NCI-H146 treated with DMSO at 0.1 percent for 48 hours (cell line): Measurements from ENCODE around the gene CD1C.
"Not testable (repeated sequence)": the region's sequence is repeated elsewhere in the genome, so short reads cannot be mapped to it uniquely, and the experiment has no call there.

ENCODE experiments used
- DNase-seq: peaks from one replicate; lab custom pipeline; 2025; ENCODE audit not compliant: unreplicated experiment; lab: John Stamatoyannopoulos, UW

Gene CD1C

DNA sequence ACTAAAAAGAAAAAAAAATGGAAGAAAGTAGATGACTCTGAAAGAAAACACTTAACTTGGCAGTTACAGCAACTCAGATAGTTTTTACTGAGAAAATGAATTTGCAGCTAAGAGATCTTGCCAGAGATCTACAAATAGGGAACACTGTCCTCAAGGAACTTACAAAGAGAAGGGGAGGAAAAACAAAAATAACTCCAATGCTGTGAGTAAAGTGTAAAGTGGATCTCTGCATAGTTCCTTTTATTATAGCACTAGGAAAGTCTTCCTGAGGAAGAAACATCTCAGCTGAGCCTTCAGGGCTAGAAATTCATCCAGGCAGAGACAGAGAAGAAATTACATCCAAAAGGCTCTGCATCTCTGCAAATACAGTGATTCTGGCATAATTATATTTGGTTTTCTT, 37.8 kb downstream of the CD1C start:
- DNase-seq: no peak

DNA sequence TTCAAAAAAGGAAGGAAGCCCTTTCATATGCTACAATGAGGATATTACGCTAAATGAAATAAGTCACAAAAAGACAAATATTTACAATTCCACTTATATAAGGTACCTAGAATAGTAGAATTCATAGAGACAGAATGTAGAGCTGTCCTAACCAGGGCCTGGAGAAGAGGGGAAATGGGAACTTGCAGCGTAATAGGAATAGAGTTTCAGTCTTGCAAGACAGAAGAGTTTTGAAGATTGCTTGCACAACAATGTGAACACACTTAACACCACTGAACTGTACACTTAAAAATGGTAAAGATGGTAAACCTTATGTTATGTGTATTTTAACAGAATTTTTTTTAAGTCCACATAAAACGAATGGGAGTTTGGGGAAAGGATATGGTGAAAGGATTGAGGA, 38.7 kb downstream of the CD1C start:
- no peak for DNase-seq

DNA sequence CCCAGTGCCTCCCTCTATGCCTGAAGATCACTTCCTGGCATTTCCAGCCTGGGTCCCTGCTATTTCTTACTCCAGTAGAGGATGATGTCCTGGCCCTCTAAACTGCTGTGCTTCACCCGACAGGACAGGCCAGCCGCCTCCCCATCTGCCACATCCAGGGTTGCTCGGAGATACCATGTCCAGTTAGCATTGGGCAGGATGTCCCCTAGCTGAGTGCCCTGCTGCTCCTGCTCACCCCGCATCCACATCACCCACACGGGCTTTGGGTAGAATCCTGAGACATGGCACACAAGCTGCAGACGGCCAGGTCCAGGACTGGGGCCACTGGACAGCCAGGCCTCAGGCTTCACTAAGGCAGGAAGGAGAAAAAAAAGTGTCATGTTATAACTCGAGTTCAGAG, 39.6 kb downstream of the CD1C start:
- no peak for DNase-seq

DNA sequence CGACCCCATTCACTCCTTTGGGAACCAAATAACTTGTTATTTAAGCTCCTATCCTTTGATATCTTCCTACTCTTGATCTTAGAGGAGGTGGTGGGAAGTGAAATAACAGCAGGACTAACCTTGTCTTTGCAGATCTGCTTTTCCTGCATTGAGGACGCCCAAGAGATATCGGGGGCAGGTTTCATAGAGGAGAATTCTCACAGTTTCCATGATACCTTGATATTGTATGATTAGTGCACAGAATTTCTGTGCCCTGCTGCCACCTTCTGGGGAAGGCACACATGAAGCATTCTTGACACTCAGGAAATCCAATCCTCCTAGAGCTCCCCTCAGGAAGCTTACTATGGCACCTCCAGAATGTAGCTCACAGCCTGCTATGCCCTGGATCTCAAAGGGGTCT, 40.0 kb downstream of the CD1C start:
- no peak for DNase-seq

DNA sequence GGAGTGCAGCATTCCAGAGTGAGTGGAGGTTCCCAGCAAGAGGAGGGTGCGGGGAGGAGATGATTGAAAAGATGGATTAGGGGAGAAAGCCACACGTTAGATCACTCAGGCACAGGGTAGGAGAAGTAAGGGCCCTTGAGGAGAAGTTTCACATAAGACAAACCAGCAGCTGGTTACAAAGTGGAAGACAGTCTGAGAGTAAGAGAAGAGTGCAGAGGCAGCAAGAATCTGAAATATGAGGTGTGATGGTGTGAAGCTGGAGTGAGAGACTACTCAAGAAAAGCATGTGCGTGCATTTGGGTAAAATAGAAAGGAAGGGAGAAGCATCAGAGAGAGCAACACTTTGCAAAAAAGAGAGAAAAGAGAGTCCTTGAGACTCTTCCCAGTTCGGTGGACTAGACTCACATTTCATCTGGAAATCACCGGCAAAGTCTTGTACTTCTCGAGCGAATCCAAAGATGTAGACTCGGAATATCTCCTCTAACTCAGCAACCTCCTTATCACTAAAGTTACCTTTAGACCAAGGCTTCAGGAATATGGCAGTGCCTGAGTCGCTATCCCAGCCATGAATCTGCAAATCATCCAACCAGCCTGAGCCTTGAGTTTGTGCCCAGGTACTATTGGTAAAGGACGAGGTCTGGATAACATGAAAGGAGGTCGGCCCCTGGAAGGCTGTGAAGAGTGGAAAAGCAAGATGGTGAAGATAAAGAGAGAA, 40.8 kb downstream of the CD1C start:
- DNase-seq: no peak

DNA sequence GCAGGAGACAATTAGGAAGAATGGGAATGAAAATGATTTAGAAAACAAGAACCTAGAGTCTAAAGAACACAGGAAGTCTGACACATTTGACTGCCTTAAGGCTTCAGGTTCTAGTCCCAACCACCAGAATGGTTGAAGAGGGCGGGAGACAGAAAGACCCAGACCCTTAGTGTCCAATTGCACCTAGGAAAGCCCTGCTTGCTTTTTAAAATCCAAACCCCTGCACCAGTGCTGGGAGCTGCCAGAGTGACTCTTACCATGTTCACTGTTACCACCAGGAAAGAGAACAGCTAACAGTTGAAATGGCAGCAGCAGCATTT, 41.3 kb downstream of the CD1C start:
- DNase-seq: no peak

DNA sequence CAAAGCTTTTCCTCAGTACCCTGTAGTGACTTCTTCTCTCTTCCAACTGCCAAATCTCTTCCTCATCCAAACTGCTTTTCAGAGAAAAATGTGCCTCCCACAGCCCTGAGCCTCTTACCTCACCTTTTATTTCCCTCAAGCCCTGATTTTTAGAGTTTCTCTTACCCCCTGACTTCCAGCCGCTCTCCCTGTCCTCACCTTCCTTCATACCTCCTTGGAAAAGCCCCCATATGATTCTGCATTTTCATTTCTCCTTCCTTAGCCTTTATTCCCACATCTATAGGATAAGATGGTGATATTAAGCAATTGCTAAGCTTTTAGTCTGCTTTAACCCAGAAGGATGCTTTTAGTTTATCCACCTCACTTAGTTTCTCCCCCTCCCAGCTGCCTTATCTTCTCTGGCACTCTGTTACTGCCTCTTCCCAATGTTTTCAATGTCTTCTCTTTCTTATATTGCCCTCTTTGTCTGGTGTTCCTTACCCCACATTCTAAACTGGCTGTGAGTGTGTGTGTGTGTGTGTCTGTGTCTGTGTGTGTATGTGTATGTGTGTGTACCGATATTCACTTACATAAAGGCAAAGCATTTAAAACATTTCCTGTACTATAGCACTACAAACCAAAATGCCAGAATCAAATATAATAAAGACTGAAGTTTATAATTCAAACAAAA, 41.9 kb downstream of the CD1C start, which contains the start of gene CD1B:
Gene CD1B (minus strand): TSS at position 51 of the 670 bp plus-strand sequence. CDS start 108 bp downstream, outside the sequence.
- no peak for DNase-seq

DNA sequence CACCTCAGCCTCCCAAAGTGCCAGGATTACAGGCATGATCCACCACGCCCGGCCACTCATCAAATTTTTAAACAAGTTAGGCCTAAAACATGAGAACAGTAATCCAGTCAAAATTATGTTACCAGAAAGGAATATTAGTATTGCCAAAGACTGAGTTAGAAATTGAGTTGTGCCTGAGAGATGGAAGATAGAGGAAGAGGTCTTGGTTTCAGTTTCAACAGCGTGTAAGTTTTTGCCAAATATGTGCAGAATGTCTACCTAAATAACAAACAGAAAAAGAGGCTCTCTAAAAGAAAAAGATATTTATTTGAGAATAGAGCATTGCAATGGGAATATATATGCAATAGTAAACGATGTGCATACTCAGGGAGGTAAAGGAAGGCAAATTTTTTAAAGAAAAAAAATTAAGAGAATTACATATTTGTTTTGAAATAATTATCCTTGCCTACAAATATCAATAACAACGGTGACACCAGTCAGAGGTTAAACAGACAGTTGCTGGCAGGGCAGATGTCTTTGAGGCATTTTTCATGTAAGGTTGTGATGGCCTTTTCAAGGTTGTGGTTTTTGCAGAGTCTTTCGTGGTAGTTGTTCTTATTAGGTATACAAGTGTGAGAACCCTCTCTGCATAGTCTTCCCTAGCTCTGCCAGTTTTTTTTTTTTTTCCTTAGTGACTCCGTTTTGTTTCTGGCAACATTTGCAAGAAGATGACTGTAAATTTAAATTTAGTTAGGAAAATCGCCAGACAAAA, 43.9 kb downstream of the CD1C start:
- DNase-seq: no peak

DNA sequence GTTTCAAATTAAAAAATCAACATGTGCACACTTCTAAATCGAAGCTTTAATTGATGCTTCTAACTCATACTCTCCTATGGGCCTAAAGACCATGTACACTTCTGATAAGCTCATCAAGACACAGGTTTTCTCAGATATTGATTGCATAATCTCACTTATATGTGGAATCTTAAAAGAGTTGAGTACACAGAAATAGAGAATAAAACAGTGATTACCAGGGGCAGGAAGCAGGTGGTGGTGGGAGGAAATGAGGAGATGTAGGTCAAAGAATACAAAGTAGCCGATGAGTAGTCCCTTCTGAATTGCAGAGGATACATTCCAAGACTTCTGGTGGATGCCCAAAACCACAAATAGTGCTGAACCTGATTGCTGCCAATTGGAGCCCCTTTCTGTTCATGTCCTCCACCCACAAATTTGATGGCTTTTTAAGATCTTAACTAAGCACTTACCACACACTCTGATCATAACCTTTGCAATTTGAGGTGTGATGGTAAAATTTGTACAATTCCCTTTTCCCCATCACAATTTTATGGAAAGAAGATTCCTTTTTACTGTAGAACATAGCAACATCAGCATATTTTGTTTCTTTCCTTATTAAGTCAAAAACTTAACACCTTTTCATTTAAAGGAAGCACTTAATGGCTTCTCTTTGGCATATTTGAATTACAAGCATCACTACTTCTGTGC, 44.9 kb downstream of the CD1C start:
- no peak for DNase-seq

DNA sequence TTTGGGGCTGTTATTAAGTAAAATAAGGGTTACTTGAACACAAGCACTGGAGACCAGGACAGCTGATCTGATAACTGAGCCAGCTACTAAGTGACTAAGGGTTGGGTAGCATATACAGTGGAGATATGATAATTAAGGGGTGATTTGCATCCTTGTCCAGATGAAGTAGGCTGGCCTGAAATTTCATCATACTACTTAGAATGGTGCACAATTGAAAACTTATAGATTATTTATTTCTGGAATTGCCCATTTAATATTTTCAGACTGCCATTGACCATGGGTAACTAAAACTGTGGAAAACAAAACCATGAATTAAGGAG, 45.5 kb downstream of the CD1C start:
- DNase-seq: no peak

DNA sequence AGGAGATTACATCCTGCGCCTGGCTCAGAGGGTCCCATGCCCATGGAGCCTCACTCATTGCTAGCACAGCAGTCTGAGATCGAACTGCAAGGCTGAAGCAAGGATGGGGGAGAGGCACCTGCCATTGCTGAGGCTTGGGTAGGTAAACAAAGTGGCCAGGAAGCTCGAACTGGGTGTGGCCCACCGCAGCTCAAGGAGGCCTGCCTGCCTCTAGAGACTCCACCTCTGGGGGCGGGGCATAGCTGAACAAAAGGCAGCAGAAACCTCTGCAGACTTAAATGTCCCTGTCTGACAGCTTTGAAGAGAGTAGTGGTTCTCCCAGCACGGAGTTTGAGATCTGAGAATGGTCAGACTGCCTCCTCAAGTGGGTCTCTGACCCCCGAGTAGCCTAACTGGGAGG, 46.7 kb downstream of the CD1C start:
- DNase-seq: not testable (repeated sequence)
